ENCODE results near the gene N4BP2L2.

N4BP2L2 gene

DNA sequence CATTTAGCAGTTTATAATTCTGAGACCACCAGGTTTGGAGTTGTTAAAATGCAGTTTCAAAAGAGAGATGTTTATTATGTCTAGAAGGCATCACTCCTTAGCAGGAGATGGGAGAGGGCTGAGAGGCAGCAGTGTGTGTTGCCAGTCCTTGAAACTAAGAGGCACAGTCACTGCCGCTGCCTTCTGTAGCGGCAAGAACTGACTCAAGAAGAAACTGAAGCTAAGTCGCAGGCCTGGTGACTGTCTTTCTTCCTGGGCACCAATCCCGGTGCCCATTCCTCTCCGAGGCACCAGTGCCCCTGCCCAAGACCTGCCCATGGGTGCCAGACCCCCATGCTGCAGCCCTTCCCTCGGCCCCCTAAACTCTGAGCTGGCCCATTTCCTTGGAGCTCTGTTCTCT, 130.7 kb downstream of the N4BP2L2 start:
- no peak overlapping the region for H3K4me3 ChIP-seq (ENCODE audit: low read depth, low read length)
- no peak overlapping the region for H3K27ac ChIP-seq
- no peak for DNase-seq
- in situ Hi-C loops (cut with HindIII; ENCODE audit: low pct_ligation_motif_present, low sequenced_read_pairs), result no loop called here
- TF ChIP-seq, protein P1, sequence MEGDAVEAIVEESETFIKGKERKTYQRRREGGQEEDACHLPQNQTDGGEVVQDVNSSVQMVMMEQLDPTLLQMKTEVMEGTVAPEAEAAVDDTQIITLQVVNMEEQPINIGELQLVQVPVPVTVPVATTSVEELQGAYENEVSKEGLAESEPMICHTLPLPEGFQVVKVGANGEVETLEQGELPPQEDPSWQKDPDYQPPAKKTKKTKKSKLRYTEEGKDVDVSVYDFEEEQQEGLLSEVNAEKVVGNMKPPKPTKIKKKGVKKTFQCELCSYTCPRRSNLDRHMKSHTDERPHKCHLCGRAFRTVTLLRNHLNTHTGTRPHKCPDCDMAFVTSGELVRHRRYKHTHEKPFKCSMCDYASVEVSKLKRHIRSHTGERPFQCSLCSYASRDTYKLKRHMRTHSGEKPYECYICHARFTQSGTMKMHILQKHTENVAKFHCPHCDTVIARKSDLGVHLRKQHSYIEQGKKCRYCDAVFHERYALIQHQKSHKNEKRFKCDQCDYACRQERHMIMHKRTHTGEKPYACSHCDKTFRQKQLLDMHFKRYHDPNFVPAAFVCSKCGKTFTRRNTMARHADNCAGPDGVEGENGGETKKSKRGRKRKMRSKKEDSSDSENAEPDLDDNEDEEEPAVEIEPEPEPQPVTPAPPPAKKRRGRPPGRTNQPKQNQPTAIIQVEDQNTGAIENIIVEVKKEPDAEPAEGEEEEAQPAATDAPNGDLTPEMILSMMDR (IDR thresholded peaks at IDR 0.05; ENCODE audit: low read depth, low read length, missing control alignments), result no peak
- no peaks in the 10 kb centered on the region for H3K27me3 ChIP-seq (replicated peaks)
- no peaks in the 10 kb centered on the region for H3K36me3 ChIP-seq (replicated peaks)

DNA sequence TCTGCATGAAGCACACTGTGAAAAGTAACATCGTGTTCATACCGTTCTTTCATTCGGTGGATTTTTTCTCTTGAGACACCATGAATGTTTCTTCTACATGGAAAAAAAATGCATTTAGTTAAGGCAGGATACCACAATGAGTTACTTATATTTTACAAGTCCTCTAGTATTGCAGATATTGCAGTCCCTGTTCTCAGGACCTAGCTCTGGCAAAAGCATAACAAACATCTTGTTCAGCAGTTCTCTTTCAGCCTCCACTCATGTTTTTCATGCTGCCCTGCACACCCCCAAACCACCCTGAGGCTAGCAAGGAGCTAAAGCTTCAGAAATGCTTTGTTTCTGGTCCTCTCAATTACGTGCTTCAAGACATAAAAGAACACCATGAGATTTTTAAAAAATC, 135.5 kb downstream of the N4BP2L2 start:
- Histone ChIP-seq H3K27ac (no peak overlapping the region), H3K36me3 (replicated peaks) (no peaks in the 10 kb centered on the region), H3K27me3 (replicated peaks) (no peaks in the 10 kb centered on the region), H3K4me3 (ENCODE audit: low read depth, low read length) (no peak overlapping the region)
- DNase-seq, result no peak
- in situ Hi-C loops (cut with HindIII; ENCODE audit: low pct_ligation_motif_present, low sequenced_read_pairs), result no loop called here
- TF ChIP-seq, protein P1 (IDR thresholded peaks at IDR 0.05; ENCODE audit: low read depth, low read length, missing control alignments), result no peak

DNA sequence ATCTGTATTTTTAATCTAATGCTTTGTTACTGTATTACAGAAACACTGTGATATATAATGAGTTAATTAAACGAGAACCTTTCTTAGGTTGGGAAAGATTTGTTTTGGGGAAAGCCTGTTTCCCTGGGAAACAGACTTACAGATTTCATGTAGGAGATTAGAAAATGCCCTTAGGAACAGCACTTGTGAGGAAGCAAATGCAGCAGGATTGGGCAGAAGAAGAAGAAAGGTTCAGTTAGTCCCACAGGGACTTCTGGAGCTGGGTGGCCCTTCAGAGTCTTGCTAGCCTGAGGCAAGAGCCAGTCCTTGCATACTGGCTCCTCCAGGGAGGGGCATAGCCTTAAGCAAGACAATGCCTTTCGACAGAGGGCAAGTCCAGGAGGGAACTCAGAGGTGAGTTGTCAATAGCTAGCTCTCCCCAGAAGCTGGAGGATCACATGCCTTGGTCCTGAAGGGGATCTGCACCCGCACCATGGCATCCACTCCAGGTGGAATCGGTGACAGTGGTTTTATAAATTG, 147.4 kb downstream of the N4BP2L2 start:
- Histone ChIP-seq H3K36me3 (replicated peaks) (no peaks in the 10 kb centered on the region), H3K27me3 (replicated peaks) (no peaks in the 10 kb centered on the region), H3K4me3 (ENCODE audit: low read depth, low read length) (no peak overlapping the region), H3K27ac (no peak overlapping the region)
- TF ChIP-seq, protein P1 (IDR thresholded peaks at IDR 0.05; ENCODE audit: low read depth, low read length, missing control alignments), result no peak
- in situ Hi-C loops (cut with HindIII; ENCODE audit: low pct_ligation_motif_present, low sequenced_read_pairs), result no loop called here
- DNase-seq, result no peak

DNA sequence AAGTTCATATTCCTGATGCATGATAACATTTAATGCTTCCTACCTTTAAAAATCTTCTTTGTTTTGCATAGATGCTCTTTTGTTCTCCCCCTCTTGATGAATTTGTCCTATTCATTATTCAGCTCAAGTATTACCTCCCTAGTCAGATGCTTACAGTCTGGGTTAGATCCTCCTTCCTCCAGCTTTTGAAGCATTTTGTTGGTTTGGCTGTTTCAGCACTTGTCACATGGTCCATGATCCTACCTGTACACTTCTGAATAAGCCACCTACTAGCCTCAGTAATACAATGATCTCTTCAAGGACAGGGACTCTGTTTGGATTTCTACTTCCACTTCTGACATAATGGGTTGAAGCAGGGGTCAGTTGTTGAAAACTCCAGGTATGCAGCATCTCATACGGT, 148.1 kb downstream of the N4BP2L2 start:
- Histone ChIP-seq H3K27me3 (replicated peaks) (no peaks in the 10 kb centered on the region), H3K36me3 (replicated peaks) (no peaks in the 10 kb centered on the region), H3K27ac (no peak overlapping the region), H3K4me3 (ENCODE audit: low read depth, low read length) (no peak overlapping the region)
- in situ Hi-C loops (cut with HindIII; ENCODE audit: low pct_ligation_motif_present, low sequenced_read_pairs), result no loop called here
- TF ChIP-seq, protein P1 (IDR thresholded peaks at IDR 0.05; ENCODE audit: low read depth, low read length, missing control alignments), result no peak
- DNase-seq, result no peak

DNA sequence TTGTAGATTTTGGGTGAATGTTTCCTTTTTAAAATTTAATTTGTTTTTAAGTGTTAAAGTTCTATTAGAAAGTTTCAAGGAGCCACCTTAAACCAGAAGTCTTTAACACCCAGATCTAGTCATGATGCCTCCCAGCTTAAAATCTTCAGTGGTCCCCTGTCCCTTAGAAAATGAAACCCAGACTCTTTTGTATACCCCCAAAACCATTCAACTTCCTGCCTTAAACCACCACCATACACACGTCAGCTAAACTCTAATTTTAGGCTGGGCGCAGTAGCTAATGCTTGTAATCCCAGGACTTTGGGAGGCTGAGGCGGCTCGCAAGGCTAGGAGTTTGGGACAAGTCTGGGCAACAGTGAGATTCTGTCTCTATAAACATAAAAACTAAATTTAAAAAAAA, 148.5 kb downstream of the N4BP2L2 start:
- no peak for DNase-seq
- no peak overlapping the region for H3K27ac ChIP-seq
- no peaks in the 10 kb centered on the region for H3K36me3 ChIP-seq (replicated peaks)
- TF ChIP-seq, protein P1 (IDR thresholded peaks at IDR 0.05; ENCODE audit: low read depth, low read length, missing control alignments), result no peak
- no peaks in the 10 kb centered on the region for H3K27me3 ChIP-seq (replicated peaks)
- in situ Hi-C loops (cut with HindIII; ENCODE audit: low pct_ligation_motif_present, low sequenced_read_pairs), result no loop called here
- no peak overlapping the region for H3K4me3 ChIP-seq (ENCODE audit: low read depth, low read length)

DNA sequence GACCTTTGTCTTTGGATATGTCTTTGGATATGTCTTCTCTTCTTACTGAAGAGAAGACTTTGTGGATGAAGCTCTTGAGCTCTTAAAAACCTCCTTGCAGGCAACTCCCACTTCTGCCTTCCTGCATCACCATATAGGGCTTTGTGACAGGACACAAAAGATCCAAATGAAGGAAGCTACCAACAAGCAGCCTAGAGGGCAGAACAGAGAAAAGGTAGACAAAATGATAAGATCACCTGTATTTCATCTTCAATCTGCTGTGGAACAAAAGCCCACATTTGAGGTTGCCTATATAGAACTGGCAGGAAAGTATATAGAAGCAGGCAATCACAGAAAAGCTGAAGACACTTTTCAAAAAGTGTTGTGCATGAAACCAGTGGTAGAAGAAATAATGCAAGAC, 153.2 kb downstream of the N4BP2L2 start:
- no peak for DNase-seq
- H3K4me3 ChIP-seq (ENCODE audit: low read depth, low read length), result no peak overlapping the region
- no peaks in the 10 kb centered on the region for H3K27me3 ChIP-seq (replicated peaks)
- TF ChIP-seq, protein P1 (IDR thresholded peaks at IDR 0.05; ENCODE audit: low read depth, low read length, missing control alignments), result no peak
- no peak overlapping the region for H3K27ac ChIP-seq
- no peaks in the 10 kb centered on the region for H3K36me3 ChIP-seq (replicated peaks)
- in situ Hi-C loops (cut with HindIII; ENCODE audit: low pct_ligation_motif_present, low sequenced_read_pairs), result no loop called here

Measured in brain microvascular endothelial cell (primary cell).